Glomerular visceral epithelial cell (primary cell): ENCODE data around the gene CFI.

Experiments used
- DNase-seq: peaks from one replicate; pipeline ENCODE4 v3.0.0-alpha.2; 2016; ENCODE audit errors: extremely low spot score

CFI gene

GRCh38 chr4:109801895-109802319, at the start of gene CFI:
CFI (minus strand) TSS chr4:109801999; CDS start chr4:109801971, 28 bp downstream.
- peak; percentile 70 for DNase-seq

GRCh38 chr4:109850601-109851000, 48.8 kb upstream of the CFI start:
- DNase-seq, result no peak

GRCh38 chr4:109848501-109848900, 46.7 kb upstream of the CFI start:
- no peak for DNase-seq

- DNase-seq, result no peak
Observed at GRCh38 chr4:109847896-109848442, 46.2 kb upstream of the CFI start, which contains the start of gene LRIT3. LRIT3 (plus strand) TSS chr4:109848107; CDS start chr4:109848202, 95 bp downstream.

- no peak for DNase-seq
Observed at GRCh38 chr4:109846395-109847098, 44.7 kb upstream of the CFI start.

- DNase-seq, result no peak
Observed at GRCh38 chr4:109836985-109837384, 35.2 kb upstream of the CFI start.

GRCh38 chr4:109833756-109834155, 32.0 kb upstream of the CFI start:
- DNase-seq, result no peak

GRCh38 chr4:109827672-109828071, 25.9 kb upstream of the CFI start, which contains the start of gene RRH:
RRH (plus strand) TSS chr4:109827972; CDS start chr4:109828028, 56 bp downstream.
- DNase-seq, result no peak

GRCh38 chr4:109826719-109827118, 24.9 kb upstream of the CFI start:
- DNase-seq, result peak; percentile 17

GRCh38 chr4:109821185-109821584, 19.4 kb upstream of the CFI start:
- DNase-seq, result no peak

GRCh38 chr4:109820563-109820962, 18.8 kb upstream of the CFI start:
- no peak for DNase-seq

- DNase-seq, result no peak
Observed at GRCh38 chr4:109818268-109818667, 16.5 kb upstream of the CFI start.

GRCh38 chr4:109816894-109817293, 15.1 kb upstream of the CFI start:
- DNase-seq, result no peak

GRCh38 chr4:109816082-109816442, 14.3 kb upstream of the CFI start:
- DNase-seq, result peak; percentile 5

GRCh38 chr4:109815151-109816081, 13.6 kb upstream of the CFI start, which contains the start of gene GAR1:
GAR1 (plus strand) TSS chr4:109815762; CDS start chr4:109816165, 403 bp downstream.
- peak; percentile 90 for DNase-seq

GRCh38 chr4:109811707-109812106, 9.9 kb upstream of the CFI start:
- no peak for DNase-seq

- no peak for DNase-seq
Observed at GRCh38 chr4:109810552-109811387, 9.0 kb upstream of the CFI start.

- no peak for DNase-seq
Observed at GRCh38 chr4:109809655-109810054, 7.9 kb upstream of the CFI start.

- peak; percentile 65 for DNase-seq
Observed at GRCh38 chr4:109803924-109804571, 2.2 kb upstream of the CFI start.

GRCh38 chr4:109801099-109801789, 555 bp downstream of the CFI start:
- DNase-seq, result peak; percentile 8
